Amniotic epithelial cell (primary cell): ENCODE results near the gene CEP112.
A peak's percentile ranks its signal among the peaks of the same experiment; 100 is the strongest.
"Not testable (repeated sequence)": the region's sequence is repeated elsewhere in the genome, so short reads cannot be mapped to it uniquely, and the experiment has no call there.

ENCODE experiments used
- DNase-seq: peaks from one replicate; pipeline ENCODE4 v3.0.0-alpha.2; 2010; ENCODE audit warnings: low read depth

CEP112 gene

DNA sequence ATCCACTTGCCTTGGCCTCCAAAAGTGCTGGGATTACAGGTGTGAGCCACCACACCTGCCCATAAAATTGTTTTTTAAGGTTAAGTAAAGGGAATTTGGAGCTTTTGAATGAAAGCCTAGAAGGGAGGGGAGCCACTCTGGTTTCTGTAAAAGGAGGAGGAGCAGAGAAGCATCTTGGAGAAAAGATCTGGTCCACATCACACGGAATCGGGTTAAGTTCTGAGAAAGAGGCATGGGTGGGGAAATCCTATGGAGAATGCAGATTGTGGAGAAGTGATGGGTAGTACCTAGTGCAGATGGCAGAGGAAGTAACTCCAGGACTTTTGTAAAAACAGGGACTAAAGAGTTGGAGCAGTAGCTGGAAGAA, 18.3 kb upstream of the CEP112 start:
- DNase-seq, result no peak

DNA sequence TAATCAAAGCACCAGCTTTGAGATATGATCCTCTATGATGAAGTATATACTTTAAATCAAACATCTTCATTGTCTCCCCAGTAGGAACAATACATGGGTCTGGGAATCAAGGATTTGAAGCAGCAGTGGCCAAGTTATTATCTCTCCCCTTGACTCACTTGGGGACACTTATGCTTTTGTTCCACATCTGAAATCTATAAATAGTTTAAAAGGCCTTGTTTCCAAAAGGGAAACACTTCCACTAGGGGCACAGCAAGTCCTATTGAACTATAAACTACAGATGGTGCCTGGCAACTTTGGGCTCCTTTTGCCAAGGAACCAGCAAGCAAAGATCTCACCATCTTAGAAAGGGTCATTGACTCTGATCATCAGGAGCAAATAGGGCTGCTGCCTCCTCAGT, 16.0 kb upstream of the CEP112 start:
- DNase-seq, result no peak

DNA sequence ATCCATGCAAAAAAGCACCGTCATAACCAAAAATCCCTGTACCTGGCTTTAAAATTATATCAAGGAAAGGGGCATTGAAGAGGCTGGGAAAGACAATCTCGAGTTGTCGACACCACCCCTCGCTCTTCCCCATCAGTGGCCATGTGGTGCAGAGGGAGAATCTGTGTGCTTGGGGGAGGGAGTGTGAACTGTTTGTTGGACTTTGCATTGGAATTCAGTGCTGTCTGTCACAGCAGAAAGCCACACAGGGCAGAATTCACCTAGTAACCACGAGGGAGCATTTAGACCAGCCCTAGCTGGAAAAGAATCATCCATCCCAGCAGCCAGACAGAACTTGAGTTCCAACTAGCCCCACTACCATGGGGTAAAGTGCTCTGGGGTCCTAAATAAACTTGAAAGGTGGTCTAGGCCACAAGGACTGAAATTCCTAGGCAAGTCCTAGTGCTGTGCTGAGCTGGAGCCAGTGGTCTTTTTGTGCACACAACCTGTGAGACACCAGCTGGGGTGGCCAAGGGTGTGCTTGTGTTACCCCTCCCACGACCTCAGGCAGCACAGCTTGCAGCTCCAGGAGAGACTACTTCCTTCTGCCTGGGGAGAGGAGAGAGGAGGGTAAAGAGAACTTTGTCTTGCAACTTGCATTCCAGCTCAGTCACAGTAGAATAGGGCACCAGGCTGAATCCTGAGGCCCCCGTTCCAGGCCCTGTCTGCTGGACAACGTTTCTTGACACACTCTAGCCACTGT, 11.5 kb upstream of the CEP112 start:
- DNase-seq, result no peak

DNA sequence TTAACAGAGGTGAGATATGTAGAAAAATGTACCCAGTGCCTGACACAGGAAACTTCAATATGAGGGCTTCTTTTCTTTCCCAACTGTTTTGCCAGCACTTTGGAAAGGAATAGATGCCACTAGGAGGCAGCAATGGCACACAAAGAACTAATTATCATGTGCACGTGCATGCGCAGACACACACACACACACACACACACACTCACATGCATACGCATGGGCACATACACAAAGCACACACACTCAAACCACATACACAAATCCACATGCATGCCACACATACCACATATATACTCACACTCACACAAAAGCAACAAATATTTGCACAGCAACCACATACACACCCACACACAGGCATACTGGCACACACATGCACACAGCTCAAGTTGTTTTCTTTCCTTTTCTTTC, 8.8 kb upstream of the CEP112 start:
- DNase-seq, result peak; percentile 86

DNA sequence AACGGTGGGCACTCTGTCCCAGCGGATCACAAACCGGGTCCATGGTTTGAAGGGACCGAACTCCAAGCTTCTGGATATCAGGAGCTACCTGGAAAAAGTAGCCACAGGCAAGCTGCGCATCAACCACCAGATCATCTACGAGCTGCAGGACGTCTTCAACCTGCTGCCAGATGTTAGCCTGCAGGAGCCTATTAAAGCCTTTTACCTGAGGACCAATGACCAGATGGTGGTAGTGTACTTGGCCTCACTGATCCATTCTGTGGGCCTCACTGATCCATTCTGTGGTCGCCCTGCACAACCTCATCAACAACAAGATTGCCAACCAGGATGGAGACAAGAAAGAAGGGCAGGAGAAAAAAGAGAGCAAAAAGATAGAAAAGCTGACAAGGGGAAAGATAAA, 6.3 kb upstream of the CEP112 start:
- DNase-seq, result no peak

DNA sequence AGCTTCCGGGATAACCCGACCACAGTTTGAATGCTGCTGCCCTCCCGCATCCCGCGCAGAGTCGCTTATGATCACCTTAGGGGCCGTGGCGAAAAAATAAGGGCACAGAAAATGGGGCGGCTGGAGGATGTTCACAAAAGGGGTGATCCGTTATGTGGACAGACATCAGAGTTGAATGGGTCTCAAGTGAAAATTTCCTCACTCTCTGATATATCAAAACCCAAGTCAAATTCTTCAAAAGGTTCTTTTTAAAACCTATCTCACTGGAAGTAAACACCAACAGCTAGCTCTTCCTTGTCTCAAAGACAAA, 400 bp upstream of the CEP112 start:
- DNase-seq, result no peak

DNA sequence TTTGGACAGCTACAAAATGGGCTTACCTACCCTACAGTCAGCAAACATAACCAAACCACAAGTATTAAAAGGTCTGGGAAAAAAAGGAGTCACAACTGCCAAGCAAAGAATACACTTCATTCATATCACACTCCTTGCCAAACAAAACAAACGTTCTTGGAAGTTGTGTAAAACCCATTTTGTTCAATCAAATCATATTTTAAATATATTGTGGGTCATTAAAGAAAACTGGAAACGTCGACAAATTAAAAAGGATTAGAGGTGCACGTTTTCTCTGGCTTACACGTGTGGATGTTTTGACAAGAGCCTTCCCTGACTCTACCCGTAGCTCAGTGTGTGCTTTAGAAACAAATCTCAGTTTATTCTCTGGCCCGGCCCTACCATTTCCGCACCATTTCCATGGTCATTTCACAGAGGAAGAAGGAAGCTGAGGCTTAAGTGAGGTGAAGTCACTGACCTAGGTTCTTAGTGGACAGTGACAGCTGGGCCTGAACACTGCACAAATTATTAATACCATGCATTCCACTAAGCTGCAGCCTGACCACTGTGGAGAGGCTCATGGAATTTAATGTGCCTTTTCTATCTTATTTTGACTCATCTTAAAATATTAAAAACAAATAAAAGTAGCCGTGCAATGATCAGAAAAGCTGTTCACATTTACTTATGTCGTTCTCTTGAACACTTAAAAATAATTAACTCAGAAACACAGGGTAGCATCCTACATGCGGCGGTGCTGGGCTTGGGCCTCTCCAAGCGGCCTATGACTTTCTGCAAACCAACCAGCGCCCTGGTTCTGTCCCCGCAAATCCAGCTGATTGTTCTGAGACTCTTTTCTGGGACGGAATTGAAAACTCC, 968 bp downstream of the CEP112 start:
- peak; percentile 25 for DNase-seq

DNA sequence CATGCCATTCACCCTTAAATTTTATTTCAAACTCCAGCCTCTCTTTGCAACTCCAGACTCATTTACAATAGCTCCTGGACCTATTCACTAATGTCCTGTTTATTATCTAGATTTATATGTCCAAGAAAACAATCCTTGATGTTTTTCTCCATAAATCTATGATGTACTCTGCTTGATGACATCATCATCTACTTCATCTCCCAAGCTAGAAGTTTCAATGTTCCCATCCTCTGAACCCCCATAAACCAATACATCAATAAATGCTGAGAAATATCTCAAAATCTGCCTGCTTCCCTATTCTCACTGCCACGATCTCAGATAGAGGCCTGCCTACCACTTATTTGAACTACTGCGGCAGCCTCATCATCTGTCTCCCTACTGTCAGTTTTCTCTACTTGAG, 4.2 kb downstream of the CEP112 start:
- no peak for DNase-seq

DNA sequence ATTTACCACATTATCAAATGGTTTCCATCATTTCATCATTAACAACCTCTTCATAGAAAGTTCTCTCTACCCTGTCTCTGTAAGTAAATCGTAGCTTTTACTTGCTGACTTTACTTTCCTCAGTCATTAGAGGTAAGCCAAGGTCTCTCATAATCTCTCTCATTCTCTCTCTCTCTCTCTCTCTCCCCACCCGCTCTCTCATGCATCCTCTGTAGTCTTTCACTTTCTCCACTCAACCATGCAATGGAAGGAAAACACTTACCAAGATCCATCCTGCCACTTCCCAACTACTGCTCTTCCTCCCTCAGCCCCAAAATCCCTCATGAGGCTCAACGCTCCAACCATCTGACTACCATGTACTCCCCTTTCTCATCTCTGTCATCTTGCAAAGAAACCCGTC, 6.1 kb downstream of the CEP112 start:
- DNase-seq, result no peak

DNA sequence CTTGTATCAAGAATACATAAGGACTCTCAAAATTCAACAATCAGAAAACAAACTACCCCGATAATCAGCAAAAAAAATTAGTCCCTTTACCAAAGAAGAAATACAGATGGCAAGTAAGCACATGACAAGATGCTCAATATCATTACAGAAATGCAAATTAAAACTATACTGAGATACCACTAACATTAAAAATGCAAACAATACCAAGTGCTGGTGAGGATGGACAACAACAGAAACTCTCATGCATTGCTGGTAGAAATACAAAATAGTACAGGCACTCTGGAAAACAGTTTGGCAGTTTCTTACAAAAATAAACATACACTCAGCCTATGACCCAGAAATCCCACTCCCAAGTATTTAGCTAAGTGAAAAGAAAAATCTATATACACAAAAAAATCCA, 7.5 kb downstream of the CEP112 start:
- DNase-seq, result no peak

DNA sequence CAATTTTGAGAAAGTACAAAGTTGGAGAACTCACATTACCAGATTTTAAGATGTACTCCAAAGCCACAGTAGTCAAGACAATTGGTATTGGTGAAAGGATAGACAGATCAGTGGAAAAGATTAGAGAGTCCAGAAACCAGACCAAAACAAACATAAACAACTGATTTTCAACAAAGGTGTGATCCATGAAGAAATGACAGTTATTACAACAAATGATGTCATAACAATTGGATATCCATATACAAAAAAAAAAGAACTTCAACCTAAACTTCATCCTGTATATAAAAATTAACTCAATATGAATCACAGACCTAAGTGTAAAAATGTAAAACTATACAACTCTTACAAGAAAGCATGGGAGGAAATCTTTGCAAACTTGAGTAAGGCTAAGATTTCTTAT, 8.4 kb downstream of the CEP112 start:
- DNase-seq, result no peak

DNA sequence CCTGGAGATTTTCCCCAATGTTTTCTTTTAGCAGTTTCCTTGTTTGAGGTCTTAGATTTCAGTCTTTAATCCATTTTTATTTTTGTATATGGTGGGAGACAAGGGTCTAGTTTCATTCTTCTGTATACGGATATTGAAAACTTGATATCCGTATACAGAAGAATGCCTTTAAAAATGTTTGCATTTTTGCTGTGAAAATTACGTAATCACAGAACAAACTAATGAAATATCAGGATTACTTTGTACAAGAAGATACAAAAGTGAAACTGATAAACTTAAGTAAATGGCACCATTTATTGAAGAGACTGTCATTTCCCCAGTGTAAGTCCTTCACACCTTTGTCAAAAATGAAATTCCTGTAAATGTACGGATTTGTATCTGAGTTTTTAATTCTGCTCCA, 13.3 kb downstream of the CEP112 start:
- DNase-seq, result no peak

DNA sequence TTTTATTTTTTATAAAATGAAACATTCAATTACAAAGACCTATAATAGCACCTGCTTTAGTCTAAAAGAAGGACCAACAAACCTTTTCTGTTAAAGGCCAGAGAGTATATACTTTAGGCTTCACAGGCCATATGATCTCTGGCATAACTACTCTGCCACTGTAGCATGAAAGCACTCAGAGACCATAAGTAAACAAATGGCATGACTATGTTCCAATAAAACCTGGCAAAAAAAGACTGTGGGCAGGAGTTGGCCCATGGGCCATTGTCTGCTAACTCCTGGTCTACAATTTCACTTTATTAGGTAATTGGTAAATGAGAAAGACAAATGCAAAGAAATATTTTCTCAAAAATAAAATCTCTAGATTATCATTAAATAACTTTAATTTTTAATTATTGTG, 14.9 kb downstream of the CEP112 start:
- DNase-seq, result no peak

DNA sequence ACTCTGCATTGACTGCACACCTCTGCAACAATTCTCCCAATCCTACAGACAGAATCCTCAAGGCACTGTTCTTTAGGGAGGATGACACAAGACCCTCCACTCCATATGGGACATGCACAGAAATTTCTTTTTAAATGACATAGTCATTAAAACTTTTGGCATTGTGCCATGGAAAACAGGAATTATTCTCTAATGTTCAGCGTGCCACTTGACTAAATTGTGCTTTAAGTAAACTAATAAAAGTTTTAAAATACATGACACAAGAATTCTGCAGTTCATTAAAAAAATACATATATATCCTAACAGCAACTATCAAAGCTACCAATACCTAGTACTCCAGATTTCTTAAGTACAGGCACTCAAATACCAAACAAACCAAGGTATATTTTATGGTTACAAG, 16.0 kb downstream of the CEP112 start:
- DNase-seq, result no peak

DNA sequence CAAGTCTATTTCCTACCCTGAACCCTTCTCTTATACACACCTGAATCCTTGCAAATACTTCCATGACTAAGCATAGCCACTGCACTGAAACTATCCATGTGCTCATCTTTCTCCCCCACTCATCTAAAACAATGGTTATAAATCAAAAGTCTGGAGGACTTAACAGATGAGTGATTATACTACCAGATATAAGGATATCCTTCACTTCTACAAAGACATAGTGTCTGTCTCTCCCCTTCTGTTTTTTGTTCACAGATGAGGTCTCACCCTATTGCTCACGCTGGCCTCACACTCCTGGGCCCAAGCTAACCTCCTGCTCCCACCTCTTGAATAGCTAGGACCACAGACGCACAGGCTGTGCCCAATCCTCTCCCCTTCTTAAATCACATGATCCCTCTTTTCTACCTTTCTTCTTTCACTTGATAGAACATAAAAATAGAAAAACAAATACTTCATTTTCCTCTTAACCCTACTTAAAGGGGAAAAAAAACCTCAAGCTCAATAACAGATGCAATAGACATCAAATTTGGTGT, 19.2 kb downstream of the CEP112 start:
- no peak for DNase-seq

DNA sequence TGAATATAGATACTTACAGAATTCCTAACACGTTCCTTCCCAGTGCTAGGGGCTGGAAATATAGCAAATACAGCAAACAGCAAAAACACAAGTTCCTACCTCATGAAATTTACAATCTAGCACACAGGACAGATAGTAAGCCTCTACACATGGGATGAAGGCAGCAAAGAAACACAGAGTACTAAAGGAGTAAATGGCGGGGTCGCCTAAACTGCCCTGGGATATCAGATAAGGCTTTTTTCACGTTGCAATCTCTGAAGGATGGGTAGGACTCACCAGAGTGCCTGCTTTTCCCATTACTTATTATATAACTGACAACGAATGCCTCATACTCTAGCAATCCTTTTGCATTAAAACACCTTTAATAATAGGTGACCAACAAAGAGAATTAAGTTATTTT, 19.8 kb downstream of the CEP112 start:
- no peak for DNase-seq

DNA sequence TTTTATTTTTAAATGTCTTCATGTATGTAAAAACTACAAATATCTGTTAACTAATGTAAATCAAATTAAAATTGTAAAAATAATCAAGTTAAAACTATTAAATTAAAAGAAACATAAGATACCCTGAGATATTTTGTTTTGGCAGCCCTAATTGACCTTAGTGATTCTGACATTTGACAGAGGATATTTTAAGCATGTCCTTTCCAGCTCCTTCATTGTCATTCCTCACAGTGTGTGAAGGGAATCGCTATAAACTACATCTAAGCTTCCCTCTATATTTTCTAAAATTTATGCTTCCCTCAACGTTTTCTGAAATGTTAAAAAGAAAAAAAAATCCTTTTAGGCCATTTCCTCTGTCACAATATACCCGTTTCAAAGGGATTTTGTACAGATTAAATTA, 20.2 kb downstream of the CEP112 start:
- no peak for DNase-seq

DNA sequence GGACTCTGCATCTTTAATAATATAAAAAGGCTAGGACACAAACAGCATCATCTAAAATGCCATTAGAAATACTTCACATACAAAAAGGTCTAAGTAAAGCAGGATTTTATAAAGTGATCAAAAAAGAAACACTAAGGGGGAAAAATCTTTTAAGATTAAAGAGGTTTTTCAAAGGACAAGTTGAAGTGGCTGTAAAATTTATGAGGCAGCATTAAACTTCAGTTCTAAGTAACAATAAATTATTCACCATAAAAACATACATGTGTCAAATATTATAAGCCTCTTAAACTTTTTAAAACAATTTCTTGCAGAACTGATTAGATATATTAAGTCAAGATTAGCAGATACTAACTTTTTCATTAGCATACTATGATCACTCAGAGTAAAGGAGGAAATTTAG, 20.8 kb downstream of the CEP112 start:
- no peak for DNase-seq

DNA sequence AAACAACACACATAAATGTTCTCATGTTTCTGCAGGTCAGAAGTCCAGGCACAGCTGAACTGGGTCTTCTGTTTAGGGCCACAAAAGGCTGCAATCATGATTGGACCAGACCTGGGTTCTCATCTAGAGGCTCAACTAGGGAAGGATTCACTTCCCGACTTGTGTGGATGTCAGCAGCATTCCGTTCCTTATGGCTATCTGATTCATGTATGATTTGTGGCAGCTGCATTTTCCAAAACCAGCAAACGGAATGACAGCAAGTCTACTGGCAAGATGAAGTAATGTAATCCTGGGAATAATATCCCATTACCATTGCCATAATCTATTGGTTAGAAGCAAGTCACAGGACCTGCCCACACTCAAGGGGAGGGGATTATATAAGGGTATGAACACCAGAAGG, 22.1 kb downstream of the CEP112 start:
- DNase-seq, result peak; percentile 24

DNA sequence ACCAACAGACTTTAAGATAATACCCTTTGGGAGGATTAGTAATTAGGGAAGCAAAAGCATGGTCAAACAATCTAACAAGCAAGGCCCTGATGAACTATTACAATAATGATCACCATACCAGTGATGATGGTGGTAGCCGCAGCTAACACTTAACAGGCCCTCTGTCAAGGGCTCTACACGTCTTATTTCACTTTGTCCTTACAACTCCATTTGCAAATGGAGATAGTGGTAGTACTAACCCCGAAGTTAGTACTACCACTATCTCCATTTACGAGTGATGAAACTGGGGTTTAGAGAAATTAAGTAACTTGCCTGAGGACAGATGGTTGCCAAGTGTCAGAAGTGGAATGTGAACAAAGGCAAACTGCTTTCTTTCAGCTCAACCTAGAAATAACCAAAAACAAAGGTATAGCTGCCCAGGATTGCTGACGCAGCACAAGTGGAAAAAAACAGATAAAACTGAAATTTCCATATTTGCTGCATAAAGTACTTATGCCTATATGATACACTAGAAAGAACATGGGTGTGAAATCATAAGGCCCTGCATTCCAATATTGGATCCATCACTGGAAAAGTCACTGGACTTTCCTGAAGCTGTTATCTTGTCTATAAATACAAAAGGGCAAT, 24.6 kb downstream of the CEP112 start:
- peak; percentile 13 for DNase-seq

DNA sequence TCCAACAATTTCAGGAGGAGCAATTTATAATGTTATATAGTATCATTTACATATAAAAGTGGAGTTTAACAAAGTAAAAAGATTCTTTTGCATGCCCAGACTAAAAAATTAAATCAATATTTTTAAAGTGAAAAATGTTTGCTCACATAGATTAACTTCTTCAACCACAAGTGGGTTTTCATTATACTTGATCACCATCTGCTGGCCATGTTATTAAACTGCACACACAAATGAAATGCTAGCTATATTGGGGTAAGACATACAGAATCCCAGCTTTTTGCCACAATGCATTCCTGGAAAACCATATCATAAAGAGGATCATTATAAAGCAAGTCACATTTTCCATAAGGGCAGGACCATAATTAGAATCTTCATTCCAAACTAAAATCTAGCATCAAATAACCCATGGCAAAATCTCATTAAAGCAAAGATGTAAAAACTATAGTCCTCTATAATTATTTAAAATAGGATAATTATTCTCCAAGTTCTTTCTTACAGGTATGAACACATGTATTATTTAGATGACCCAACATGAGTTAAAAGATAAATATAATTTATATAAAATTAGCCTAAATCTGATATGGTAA, 26.3 kb downstream of the CEP112 start:
- peak; percentile 61 for DNase-seq

DNA sequence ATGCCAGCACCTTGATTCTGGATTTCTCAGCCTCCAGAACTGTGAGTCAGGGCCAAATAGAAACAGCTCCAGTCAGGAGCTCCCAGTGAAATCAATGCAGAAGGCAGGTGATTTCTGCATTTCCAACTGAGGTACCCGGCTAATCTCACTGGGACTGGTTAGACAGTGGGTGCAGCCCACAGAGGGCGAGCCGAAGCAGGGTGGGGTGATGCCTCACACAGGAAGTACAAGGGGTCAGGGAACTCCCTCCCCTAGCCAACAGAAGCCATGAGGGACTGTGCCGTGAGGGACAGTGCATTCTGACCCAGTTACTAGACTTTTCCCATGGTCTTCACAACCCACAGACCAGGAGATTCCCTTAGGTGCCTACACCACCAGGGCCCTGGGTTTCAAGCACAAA, 36.9 kb downstream of the CEP112 start:
- DNase-seq, result not testable (repeated sequence)

DNA sequence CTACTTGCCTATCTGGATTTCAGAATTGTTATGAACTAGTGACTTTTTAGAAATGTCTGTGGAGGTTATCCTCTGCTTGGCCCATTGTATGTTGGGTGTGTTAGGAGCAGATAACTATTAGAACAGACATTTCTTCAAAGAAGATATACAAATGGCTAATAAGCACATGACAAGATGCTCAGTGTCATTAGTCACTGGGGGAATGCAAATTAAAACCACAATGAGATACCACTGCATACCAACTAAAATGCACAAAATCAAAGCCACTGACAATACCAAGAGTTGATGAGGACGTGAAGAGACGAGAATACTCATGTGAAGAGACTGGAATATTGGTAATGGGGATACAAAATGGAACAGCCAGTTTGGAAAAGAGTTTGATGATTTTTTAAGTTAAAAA, 39.2 kb downstream of the CEP112 start:
- DNase-seq, result peak; percentile 58
